IMR-90 (cell line): ENCODE measurements around the gene CCDC27. TPM values are rescaled to one million over a fixed set of nuclear protein-coding genes. Genes with fewer than 3 reads are reported as not detected.

Experiments
- ATAC-seq: fragments of 200-7000 bp; cut with Tn5 transposase; 2 replicates; pipeline ENCODE4 v1.9.1; 2020; ENCODE audit warnings: low read depth, mild to moderate bottlenecking, moderate library complexity
- BruUV-seq: library from RNA; stranded (reverse); fragments of 400-500 nt; replicated peaks from 2 replicates; lab custom pipeline; 2021; lab: Mats Ljungman, UMichigan
- CTCF ChIA-PET: fragments of 300-600 bp; formaldehyde crosslinking; extraction: SDS; loops from one replicate; lab custom pipeline; 2021; ENCODE audit warnings: antibody characterized with exemption; lab: Yijun Ruan, JAX
- POLR2A ChIA-PET: fragments of 300-600 bp; sonication (Branson Sonifier 250); formaldehyde crosslinking; loops from one replicate; lab custom pipeline; 2022; ENCODE audit warnings: antibody characterized with exemption; ENCODE audit not compliant: unreplicated experiment; lab: Charles Lee
- DNase-seq: peaks from one replicate; pipeline ENCODE4 v3.0.0; 2013
- H2AFZ ChIP-seq: replicated peaks from 2 replicates; pipeline ENCODE3; 2013; ENCODE audit warnings: low read length, mild to moderate bottlenecking; ENCODE audit not compliant: poor library complexity
- H2AK5ac ChIP-seq: 2 replicates; pipeline ENCODE4 v1.6.1; 2013; ENCODE audit warnings: low read depth, low read length, inconsistent platforms
- H2AK9ac ChIP-seq: replicated peaks from 2 replicates; pipeline ENCODE3; 2013; ENCODE audit warnings: mild to moderate bottlenecking, low read depth, low read length, moderate library complexity; ENCODE audit not compliant: poor library complexity
- H2BK120ac ChIP-seq: 2 replicates; pipeline ENCODE4 v1.6.1; 2013; ENCODE audit warnings: low read depth, low read length, inconsistent platforms
- H2BK15ac ChIP-seq: 3 replicates; pipeline ENCODE4 v1.6.1; 2013; ENCODE audit warnings: low read depth, low read length, inconsistent platforms
- H2BK20ac ChIP-seq: 2 replicates; pipeline ENCODE4 v1.6.1; 2013; ENCODE audit warnings: low read depth, mild to moderate bottlenecking, inconsistent platforms, low read length, moderate library complexity
- H2BK5ac ChIP-seq: 2 replicates; pipeline ENCODE4 v1.6.1; 2013; ENCODE audit warnings: mild to moderate bottlenecking, low read depth, low read length, inconsistent platforms; ENCODE audit not compliant: poor library complexity, severe bottlenecking
- H3K14ac ChIP-seq: replicated peaks from 2 replicates; pipeline ENCODE4 v1.6.1; 2013; ENCODE audit warnings: low read depth, low read length, inconsistent platforms
- H3K18ac ChIP-seq: 2 replicates; pipeline ENCODE4 v1.6.1; 2013; ENCODE audit warnings: low read depth, low read length, control low read depth
- H3K23ac ChIP-seq: 2 replicates; pipeline ENCODE4 v1.6.1; 2013; ENCODE audit warnings: low read depth, low read length, inconsistent platforms
- H3K27ac ChIP-seq: 2 replicates; pipeline ENCODE4 v1.5.1; 2013; ENCODE audit warnings: mild to moderate bottlenecking, control low read depth, low read length; ENCODE audit not compliant: insufficient read depth
- H3K27me3 ChIP-seq: 2 replicates; pipeline ENCODE4 v1.6.1; 2013; ENCODE audit warnings: low read length; ENCODE audit not compliant: control insufficient read depth, insufficient read depth
- H3K36me3 ChIP-seq: 2 replicates; pipeline ENCODE4 v1.6.1; 2013; ENCODE audit warnings: low read length, mixed read lengths; ENCODE audit not compliant: control insufficient read depth, insufficient read depth
- H3K4ac ChIP-seq: 2 replicates; pipeline ENCODE4 v1.6.1; 2013; ENCODE audit warnings: low read depth, low read length, inconsistent platforms
- H3K4me1 ChIP-seq: 2 replicates; pipeline ENCODE4 v1.6.1; 2013; ENCODE audit warnings: low read length, mixed read lengths; ENCODE audit not compliant: control insufficient read depth, insufficient read depth
- H3K4me2 ChIP-seq: 2 replicates; pipeline ENCODE4 v1.6.1; 2013; ENCODE audit warnings: low read depth, mild to moderate bottlenecking, control low read depth, low read length, moderate library complexity
- H3K4me3 ChIP-seq: 2 replicates; pipeline ENCODE4 v1.5.1; 2013; ENCODE audit warnings: low read depth, mild to moderate bottlenecking, control low read depth, low read length, moderate library complexity; ENCODE audit not compliant: insufficient read depth
- H3K56ac ChIP-seq: 2 replicates; pipeline ENCODE4 v1.6.1; 2013; ENCODE audit warnings: low read length, inconsistent platforms; ENCODE audit not compliant: insufficient read depth; ENCODE audit errors: extremely low read depth
- H3K79me1 ChIP-seq, 2 experiments: 2 replicates each; pipeline ENCODE4 v1.6.1; 2013; ENCODE audit warnings: low read length in 2 of 2, inconsistent platforms in 1 of 2, low read depth in 1 of 2
- H3K9ac ChIP-seq: 2 replicates; pipeline ENCODE4 v1.6.1; 2013; ENCODE audit warnings: low read depth, low read length, control low read depth
- H3K9me1 ChIP-seq: 2 replicates; pipeline ENCODE4 v1.6.1; 2013; ENCODE audit warnings: low read length, inconsistent platforms; ENCODE audit not compliant: insufficient read depth
- H3K9me3 ChIP-seq: 2 replicates; pipeline ENCODE4 v1.6.1; 2013; ENCODE audit warnings: low read length; ENCODE audit not compliant: control insufficient read depth, insufficient read depth
- H4K20me1 ChIP-seq: 2 replicates; pipeline ENCODE4 v1.6.1; 2013; ENCODE audit warnings: low read length, inconsistent platforms; ENCODE audit not compliant: insufficient read depth
- H4K5ac ChIP-seq: 2 replicates; pipeline ENCODE4 v1.6.1; 2013; ENCODE audit warnings: mild to moderate bottlenecking, low read depth, low read length, control low read depth
- H4K8ac ChIP-seq, 2 experiments: 2 replicates each; pipeline ENCODE4 v1.6.1; 2013; ENCODE audit warnings: low read depth in 2 of 2, low read length in 2 of 2, control low read depth in 1 of 2, inconsistent platforms in 1 of 2
- H4K91ac ChIP-seq: 2 replicates; pipeline ENCODE4 v1.6.1; 2013; ENCODE audit warnings: low read depth, low read length, inconsistent platforms; ENCODE audit not compliant: insufficient read depth
- BHLHE40 ChIP-seq: fragments of 150-350 bp; IDR thresholded peaks from 2 replicates; pipeline ENCODE4 v1.6.1; 2016; ENCODE audit warnings: mild to moderate bottlenecking, low read depth, low read length
- CHD1 ChIP-seq: IDR thresholded peaks from 2 replicates; pipeline ENCODE4 v1.6.1; 2012; ENCODE audit warnings: low read depth, low read length, improper control_type of control experiment
- ELK1 ChIP-seq: fragments of 150-350 bp; IDR thresholded peaks from 2 replicates; pipeline ENCODE4 v1.6.1; 2016; ENCODE audit warnings: low read depth, mild to moderate bottlenecking, low read length, moderate library complexity, borderline replicate concordance
- MAFK ChIP-seq: IDR thresholded peaks from 2 replicates; pipeline ENCODE4 v1.6.1; 2012; ENCODE audit warnings: low read depth, low read length, improper control_type of control experiment
- MXI1 ChIP-seq: IDR thresholded peaks from 2 replicates; pipeline ENCODE4 v1.6.1; 2012; ENCODE audit warnings: low read depth, mild to moderate bottlenecking, low read length, moderate library complexity, borderline replicate concordance
- RAD21 ChIP-seq: IDR thresholded peaks from 2 replicates; pipeline ENCODE4 v1.6.1; 2012; ENCODE audit warnings: low read length, improper control_type of control experiment
- RCOR1 ChIP-seq: IDR thresholded peaks from 2 replicates; pipeline ENCODE4 v1.6.1; 2012; ENCODE audit warnings: mild to moderate bottlenecking, low read length, improper control_type of control experiment; ENCODE audit not compliant: insufficient replicate concordance
- WGBS, 2 experiments: methylation state at CpG; one replicate each; pipeline versions ENCODE4 v1.1.5 to v1.1.7; 2013; ENCODE audit warnings: missing lambda C conversion rate in 2 of 2; ENCODE audit not compliant: insufficient read length in 1 of 2; ENCODE audit errors: extremely low coverage in 2 of 2; 5-methylcytosine and 5-hydroxymethylcytosine counted together
- dilution Hi-C: fragments of 300-500 bp; cut with HindIII; formaldehyde crosslinking; loops from one replicate; pipeline ENCODE4 v1.14.3; 2018; ENCODE audit warnings: low sequenced_read_pairs; ENCODE audit not compliant: unreplicated experiment
- in situ Hi-C: fragments of 300-500 bp; cut with MboI; formaldehyde crosslinking; loops from 3 replicates; pipeline ENCODE4 v1.14.3; 2019; ENCODE audit warnings: low sequenced_read_pairs, inconsistent platforms, mixed read lengths
- intact Hi-C: fragments of 100-400 bp; cut with micrococcal nuclease; formaldehyde crosslinking; loops from 2 replicates; pipeline ENCODE4 v1.10.0; 2022
- polyA plus RNA-seq, 3 experiments: library from polyadenylated mRNA; depleted of rRNA; stranded (reverse); fragments of >200 nt; gene quantifications; 2 replicates each; pipeline ENCODE4 v1.2.3, GENCODE V29; 2012; ENCODE audit warnings: low replicate concordance in 1 of 3
- total RNA-seq: library from RNA; depleted of rRNA; stranded (reverse); fragments of >200 nt; gene quantifications from 2 replicates; pipeline ENCODE4 v1.2.3, GENCODE V29; 2012
- TF ChIP-seq, protein P1 (sequence below): fragments of 150-350 bp; IDR thresholded peaks from 2 replicates; pipeline ENCODE4 v1.6.1; 2017; ENCODE audit warnings: mild to moderate bottlenecking, antibody characterized with exemption, low read length, low read depth
- TF ChIP-seq, protein P2 (sequence below): conservative IDR thresholded peaks from 2 replicates; pipeline ENCODE4 v1.5.1; 2012; ENCODE audit warnings: mild to moderate bottlenecking, low read depth, low read length, improper control_type of control experiment

CCDC27 gene
- total and polyA plus RNA-seq, 2 of the 4 experiments (the other 2 are of a cell fraction) = not detected

GRCh38 chr1:3776231-3776961 is 24.1 kb downstream of the CCDC27 start:
- Histone ChIP-seq H3K9me1 (peaks cover 4% of the 10 kb centered on the region; the same call in 1 of the 2 replicates), H3K4me2 (no peak overlapping the region), H2BK120ac (no peak overlapping the region), H3K79me1 (no peaks in the 10 kb centered on the region), H3K23ac (no peak overlapping the region), H3K4ac (no peak overlapping the region), H2AK5ac (no peak overlapping the region), H2BK5ac (no peak overlapping the region), H3K56ac (no peak overlapping the region), H2BK15ac (no peak overlapping the region), H3K4me3 (no peak overlapping the region), H3K27me3 (no peaks in the 10 kb centered on the region), H2BK20ac (no peak overlapping the region), H3K27ac (no peak overlapping the region), H2AFZ (peak overlapping the region; percentile 23), H3K9me3 (no peaks in the 10 kb centered on the region), H3K4me1 (peaks cover 18% of the 10 kb centered on the region), H3K36me3 (peaks cover 22% of the 10 kb centered on the region), H4K20me1 (no peaks in the 10 kb centered on the region), H2AK9ac (peak overlapping the region; percentile 79), H4K91ac (no peak overlapping the region), H3K14ac (no peak overlapping the region), H3K9ac (no peak overlapping the region), H4K5ac (no peak overlapping the region), H3K18ac (no peak overlapping the region), H4K8ac (no peak overlapping the region)
- no peak for ATAC-seq
- intact Hi-C loops (no loop called here), in situ Hi-C loops (no loop called here), dilution Hi-C loops (no loop called here)
- no CpG with 5 or more reads among the region's 21 CpGs for WGBS, 2 experiments
- ChIA-PET CTCF (interaction anchor here (1.2 kb wide), 1 partner anchor 81 kb away, joined by 3 read pairs; no protein-coding TSS in a partner anchor), POLR2A (no interaction called here)
- no peak for DNase-seq
- no TSS peak for BruUV-seq
- TF ChIP-seq RCOR1 (no peak), MXI1 (no peak), MAFK (no peak), BHLHE40 (no peak), CHD1 (no peak), ELK1 (no peak), RAD21 (no peak)
- TF ChIP-seq, protein P1, sequence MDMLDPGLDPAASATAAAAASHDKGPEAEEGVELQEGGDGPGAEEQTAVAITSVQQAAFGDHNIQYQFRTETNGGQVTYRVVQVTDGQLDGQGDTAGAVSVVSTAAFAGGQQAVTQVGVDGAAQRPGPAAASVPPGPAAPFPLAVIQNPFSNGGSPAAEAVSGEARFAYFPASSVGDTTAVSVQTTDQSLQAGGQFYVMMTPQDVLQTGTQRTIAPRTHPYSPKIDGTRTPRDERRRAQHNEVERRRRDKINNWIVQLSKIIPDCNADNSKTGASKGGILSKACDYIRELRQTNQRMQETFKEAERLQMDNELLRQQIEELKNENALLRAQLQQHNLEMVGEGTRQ = no peak
- TF ChIP-seq, protein P2, sequence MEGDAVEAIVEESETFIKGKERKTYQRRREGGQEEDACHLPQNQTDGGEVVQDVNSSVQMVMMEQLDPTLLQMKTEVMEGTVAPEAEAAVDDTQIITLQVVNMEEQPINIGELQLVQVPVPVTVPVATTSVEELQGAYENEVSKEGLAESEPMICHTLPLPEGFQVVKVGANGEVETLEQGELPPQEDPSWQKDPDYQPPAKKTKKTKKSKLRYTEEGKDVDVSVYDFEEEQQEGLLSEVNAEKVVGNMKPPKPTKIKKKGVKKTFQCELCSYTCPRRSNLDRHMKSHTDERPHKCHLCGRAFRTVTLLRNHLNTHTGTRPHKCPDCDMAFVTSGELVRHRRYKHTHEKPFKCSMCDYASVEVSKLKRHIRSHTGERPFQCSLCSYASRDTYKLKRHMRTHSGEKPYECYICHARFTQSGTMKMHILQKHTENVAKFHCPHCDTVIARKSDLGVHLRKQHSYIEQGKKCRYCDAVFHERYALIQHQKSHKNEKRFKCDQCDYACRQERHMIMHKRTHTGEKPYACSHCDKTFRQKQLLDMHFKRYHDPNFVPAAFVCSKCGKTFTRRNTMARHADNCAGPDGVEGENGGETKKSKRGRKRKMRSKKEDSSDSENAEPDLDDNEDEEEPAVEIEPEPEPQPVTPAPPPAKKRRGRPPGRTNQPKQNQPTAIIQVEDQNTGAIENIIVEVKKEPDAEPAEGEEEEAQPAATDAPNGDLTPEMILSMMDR = no peak
